H9 (cell line): ENCODE measurements around the gene CFAP43. TPM values are rescaled to one million over a fixed set of nuclear protein-coding genes. Genes with fewer than 3 reads are reported as not detected.

Source experiments
- DNase-seq: peaks from one replicate; pipeline ENCODE4 v3.0.0-alpha.2; 2017
- H2AFZ ChIP-seq: one replicate; pipeline ENCODE4 v1.6.1; 2013; ENCODE audit warnings: mild to moderate bottlenecking, low read length, control low read depth, moderate library complexity
- H2AK5ac ChIP-seq: 2 replicates; pipeline ENCODE4 v1.6.1; 2013; ENCODE audit warnings: low read length, control low read depth, mixed read lengths; ENCODE audit not compliant: insufficient read length
- H2BK120ac ChIP-seq: one replicate; pipeline ENCODE4 v1.6.1; 2013; ENCODE audit warnings: low read depth, mild to moderate bottlenecking, low read length, control low read depth, inconsistent platforms; ENCODE audit not compliant: poor library complexity, severe bottlenecking
- H2BK12ac ChIP-seq: 2 replicates; pipeline ENCODE4 v1.6.1; 2013; ENCODE audit warnings: low read length, control low read depth, mixed read lengths, low read depth; ENCODE audit not compliant: insufficient read length
- H2BK15ac ChIP-seq: 2 replicates; pipeline ENCODE4 v1.6.1; 2013; ENCODE audit warnings: low read depth, low read length, control low read depth
- H2BK20ac ChIP-seq: one replicate; pipeline ENCODE4 v1.6.1; 2013; ENCODE audit warnings: low read depth, mild to moderate bottlenecking, low read length, control low read depth, inconsistent platforms; ENCODE audit not compliant: poor library complexity, severe bottlenecking
- H2BK5ac ChIP-seq: 2 replicates; pipeline ENCODE4 v1.6.1; 2013; ENCODE audit warnings: low read length, control low read depth, mixed read lengths; ENCODE audit not compliant: insufficient read length
- H3K14ac ChIP-seq: 2 replicates; pipeline ENCODE4 v1.6.1; 2013; ENCODE audit warnings: low read length, control low read depth; ENCODE audit not compliant: insufficient read depth
- H3K18ac ChIP-seq: 2 replicates; pipeline ENCODE4 v1.6.1; 2013; ENCODE audit warnings: low read depth, mild to moderate bottlenecking, mixed read lengths, low read length, control low read depth; ENCODE audit not compliant: insufficient read length
- H3K23ac ChIP-seq: 2 replicates; pipeline ENCODE4 v1.6.1; 2013; ENCODE audit warnings: low read length, control low read depth, mixed read lengths, low read depth; ENCODE audit not compliant: insufficient read length
- H3K23me2 ChIP-seq: 2 replicates; pipeline ENCODE4 v1.6.1; 2013; ENCODE audit warnings: low read depth, mild to moderate bottlenecking, mixed read lengths, low read length, control low read depth; ENCODE audit not compliant: insufficient read length, poor library complexity, severe bottlenecking
- H3K27ac ChIP-seq: 2 replicates; pipeline ENCODE4 v1.5.1; 2013; ENCODE audit warnings: low read length, control low read depth, mixed read lengths, low read depth; ENCODE audit not compliant: insufficient read length
- H3K27me3 ChIP-seq: 2 replicates; pipeline ENCODE4 v1.6.1; 2013; ENCODE audit warnings: low read length, control low read depth, inconsistent platforms; ENCODE audit not compliant: insufficient read depth
- H3K4ac ChIP-seq: 2 replicates; pipeline ENCODE4 v1.6.1; 2013; ENCODE audit warnings: low read depth, mild to moderate bottlenecking, control low read depth, inconsistent platforms, low read length, moderate library complexity
- H3K4me1 ChIP-seq: 2 replicates; pipeline ENCODE4 v1.6.1; 2013; ENCODE audit warnings: low read length, control low read depth, inconsistent platforms; ENCODE audit not compliant: insufficient read depth
- H3K4me2 ChIP-seq: 2 replicates; pipeline ENCODE4 v1.6.1; 2013; ENCODE audit warnings: low read length, control low read depth, mixed read lengths; ENCODE audit not compliant: insufficient read length, insufficient read depth
- H3K56ac ChIP-seq: 2 replicates; pipeline ENCODE4 v1.6.1; 2013; ENCODE audit warnings: low read depth, mild to moderate bottlenecking, mixed read lengths, low read length, control low read depth; ENCODE audit not compliant: insufficient read length
- H3K79me1 ChIP-seq: 2 replicates; pipeline ENCODE4 v1.6.1; 2013; ENCODE audit warnings: low read depth, mild to moderate bottlenecking, moderate library complexity, low read length, control low read depth, inconsistent platforms; ENCODE audit not compliant: insufficient read depth, poor library complexity, severe bottlenecking
- H3K79me2 ChIP-seq: 2 replicates; pipeline ENCODE4 v1.6.1; 2013; ENCODE audit warnings: low read length, control low read depth, inconsistent platforms; ENCODE audit not compliant: insufficient read depth
- H3K9ac ChIP-seq: 2 replicates; pipeline ENCODE4 v1.6.1; 2013; ENCODE audit warnings: low read length, control low read depth, mixed read lengths; ENCODE audit not compliant: insufficient read length; ENCODE audit errors: extremely low read depth
- H3K9me3 ChIP-seq: one replicate; pipeline ENCODE4 v1.6.1; 2013; ENCODE audit warnings: low read depth, low read length, inconsistent platforms; ENCODE audit not compliant: control insufficient read depth
- H3T11ph ChIP-seq: one replicate; pipeline ENCODE4 v1.6.1; 2013; ENCODE audit warnings: mild to moderate bottlenecking, low read length, control low read depth, inconsistent platforms
- H4K20me1 ChIP-seq: one replicate; pipeline ENCODE4 v1.6.1; 2013; ENCODE audit not compliant: control insufficient read depth, insufficient read length, insufficient read depth
- H4K5ac ChIP-seq: 2 replicates; pipeline ENCODE4 v1.6.1; 2013; ENCODE audit warnings: low read depth, mild to moderate bottlenecking, mixed read lengths, low read length, control low read depth; ENCODE audit not compliant: insufficient read length
- H4K8ac ChIP-seq: replicated peaks from 2 replicates; pipeline ENCODE4 v1.6.1; 2013; ENCODE audit warnings: low read length, control low read depth, mixed read lengths, low read depth; ENCODE audit not compliant: insufficient read length
- H4K91ac ChIP-seq: 2 replicates; pipeline ENCODE4 v1.6.1; 2013; ENCODE audit warnings: low read depth, mild to moderate bottlenecking, moderate library complexity, mixed read lengths, low read length, control low read depth; ENCODE audit not compliant: insufficient read length
- H3K27ac Mint-ChIP-seq, 3 experiments: 2 replicates in 2 of 3; 3 replicates in 1 of 3; pipeline ENCODE4 v1.8.0; 2020 to 2021; ENCODE audit warnings: mixed read lengths in 3 of 3, mild to moderate bottlenecking in 1 of 3, moderate library complexity in 1 of 3
- H3K27me3 Mint-ChIP-seq: 2 replicates; pipeline ENCODE4 v1.8.0; 2021; ENCODE audit warnings: low read depth, mild to moderate bottlenecking, moderate library complexity, mixed read lengths
- H3K36me3 Mint-ChIP-seq, 3 experiments: 2 replicates in 2 of 3; 3 replicates in 1 of 3; pipeline ENCODE4 v1.8.0; 2020 to 2021; ENCODE audit warnings: low read depth in 3 of 3, mixed read lengths in 3 of 3; ENCODE audit not compliant: insufficient read depth in 1 of 3
- H3K4me1 Mint-ChIP-seq, 2 experiments: 2 replicates each; pipeline ENCODE4 v1.8.0; 2020; ENCODE audit warnings: mixed read lengths in 2 of 2
- H3K4me3 Mint-ChIP-seq, 2 experiments: 2 replicates in 1 of 2; 3 replicates in 1 of 2; pipeline ENCODE4 v1.8.0; 2020 to 2021; ENCODE audit warnings: mild to moderate bottlenecking in 2 of 2, mixed read lengths in 2 of 2, moderate library complexity in 1 of 2
- H3K9me3 Mint-ChIP-seq, 2 experiments: 2 replicates in 1 of 2; 3 replicates in 1 of 2; pipeline ENCODE4 v1.8.0; 2020; ENCODE audit warnings: mild to moderate bottlenecking in 2 of 2, mixed read lengths in 2 of 2, moderate library complexity in 1 of 2
- CTCF ChIP-seq: fragments of 200-600 bp; sonication (generic); conservative IDR thresholded peaks from 3 replicates; pipeline ENCODE4 v1.8.0; 2021; ENCODE audit warnings: antibody characterized with exemption, mild to moderate bottlenecking
- total RNA-seq: library from RNA; stranded (reverse); gene quantifications from 2 replicates; pipeline ENCODE4 v1.2.1, GENCODE V29; 2021

CFAP43 gene
- total RNA-seq, 1 experiment from 2014 or later: 0.26 TPM

- no peaks in the 10 kb centered on the region for H4K20me1 ChIP-seq
- TF ChIP-seq CTCF: no peak
- H2AFZ ChIP-seq: no peak overlapping the region
- H3K18ac ChIP-seq: no peak overlapping the region
- no peak overlapping the region for H3T11ph ChIP-seq
- no peak for DNase-seq
- H3K9ac ChIP-seq: no peak overlapping the region
- H4K91ac ChIP-seq: no peak overlapping the region
- H3K14ac ChIP-seq: no peak overlapping the region
- no peak overlapping the region for H2BK5ac ChIP-seq
- Mint-ChIP-seq H3K9me3 (peaks cover 14 to 15% of the 10 kb centered on the region in 2 experiments), H3K27me3 (no peaks in the 10 kb centered on the region; the same call in 1 of the 2 replicates), H3K4me3 (no peak overlapping the region), H3K27ac (no peak overlapping the region; a peak in 1 of 7 replicates), H3K36me3 (peaks cover 5 to 10% (median 9%) of the 10 kb centered on the region in 3 experiments; a peak in 6 of 7 replicates), H3K4me1 (peaks cover 15 to 20% of the 10 kb centered on the region in 2 experiments)
- no peak overlapping the region for H4K8ac ChIP-seq
- no peaks in the 10 kb centered on the region for H3K79me2 ChIP-seq
- H3K4me1 ChIP-seq: peaks cover 3% of the 10 kb centered on the region; the same call in 1 of the 2 replicates
- no peaks in the 10 kb centered on the region; the same call in 1 of the 2 replicates for H3K27me3 ChIP-seq
- H3K9me3 ChIP-seq: no peaks in the 10 kb centered on the region
- H3K27ac ChIP-seq: no peak overlapping the region
- H3K23me2 ChIP-seq: no peaks in the 10 kb centered on the region
- no peak overlapping the region for H3K56ac ChIP-seq
- H2BK15ac ChIP-seq: no peak overlapping the region
- H3K4ac ChIP-seq: no peak overlapping the region
- H4K5ac ChIP-seq: no peak overlapping the region
- no peak overlapping the region for H2BK12ac ChIP-seq
- H2BK120ac ChIP-seq: no peak overlapping the region
- H3K79me1 ChIP-seq: no peaks in the 10 kb centered on the region
- H2BK20ac ChIP-seq: no peak overlapping the region
- H2AK5ac ChIP-seq: no peak overlapping the region
- no peak overlapping the region for H3K23ac ChIP-seq
- H3K4me2 ChIP-seq: no peak overlapping the region
Observed at GRCh38 chr10:104150139-104150538, 82.0 kb downstream of the CFAP43 start.
